Measurements from ENCODE around the gene RCL1.

DNA sequence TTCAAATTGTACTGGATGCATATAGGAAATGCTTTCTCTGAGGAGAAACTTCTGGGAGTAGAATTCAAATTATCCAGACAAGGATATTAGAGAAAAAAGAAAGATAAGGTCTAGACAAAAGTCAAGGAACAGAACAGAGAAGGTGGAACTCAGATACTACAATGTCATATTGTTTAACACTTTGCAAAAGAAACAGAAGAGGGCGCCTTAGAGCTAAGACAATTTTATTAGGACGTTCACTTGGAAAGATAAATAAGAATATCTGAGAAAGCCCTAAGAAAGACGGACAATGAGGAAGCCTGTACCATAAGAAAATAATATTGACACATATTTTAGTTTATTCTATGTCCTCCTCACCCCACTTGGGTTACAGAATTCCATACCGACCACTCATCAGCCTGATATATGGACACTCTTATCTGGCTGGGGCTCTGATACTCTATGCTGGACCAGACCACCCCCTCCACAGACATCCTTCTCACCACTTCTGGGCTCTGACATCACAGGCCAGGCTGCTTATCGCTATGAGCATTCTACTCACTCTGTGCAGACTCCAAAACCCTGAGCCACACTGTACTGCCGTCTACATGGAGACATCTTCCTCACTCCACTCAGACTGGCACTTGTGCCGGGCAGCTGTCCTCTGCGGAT lies 42.6 kb upstream of the RCL1 start:
- TF ChIP-seq POLR2AphosphoS5 (IDR thresholded peaks at IDR 0.05; ENCODE audit: low read depth, low read length) (no peak), FOXP2 (optimal IDR thresholded peaks at IDR 0.05; ENCODE audit: borderline replicate concordance, extremely low read depth, extremely low read length, insufficient read depth) (no peak)
- TF ChIP-seq, protein P1, sequence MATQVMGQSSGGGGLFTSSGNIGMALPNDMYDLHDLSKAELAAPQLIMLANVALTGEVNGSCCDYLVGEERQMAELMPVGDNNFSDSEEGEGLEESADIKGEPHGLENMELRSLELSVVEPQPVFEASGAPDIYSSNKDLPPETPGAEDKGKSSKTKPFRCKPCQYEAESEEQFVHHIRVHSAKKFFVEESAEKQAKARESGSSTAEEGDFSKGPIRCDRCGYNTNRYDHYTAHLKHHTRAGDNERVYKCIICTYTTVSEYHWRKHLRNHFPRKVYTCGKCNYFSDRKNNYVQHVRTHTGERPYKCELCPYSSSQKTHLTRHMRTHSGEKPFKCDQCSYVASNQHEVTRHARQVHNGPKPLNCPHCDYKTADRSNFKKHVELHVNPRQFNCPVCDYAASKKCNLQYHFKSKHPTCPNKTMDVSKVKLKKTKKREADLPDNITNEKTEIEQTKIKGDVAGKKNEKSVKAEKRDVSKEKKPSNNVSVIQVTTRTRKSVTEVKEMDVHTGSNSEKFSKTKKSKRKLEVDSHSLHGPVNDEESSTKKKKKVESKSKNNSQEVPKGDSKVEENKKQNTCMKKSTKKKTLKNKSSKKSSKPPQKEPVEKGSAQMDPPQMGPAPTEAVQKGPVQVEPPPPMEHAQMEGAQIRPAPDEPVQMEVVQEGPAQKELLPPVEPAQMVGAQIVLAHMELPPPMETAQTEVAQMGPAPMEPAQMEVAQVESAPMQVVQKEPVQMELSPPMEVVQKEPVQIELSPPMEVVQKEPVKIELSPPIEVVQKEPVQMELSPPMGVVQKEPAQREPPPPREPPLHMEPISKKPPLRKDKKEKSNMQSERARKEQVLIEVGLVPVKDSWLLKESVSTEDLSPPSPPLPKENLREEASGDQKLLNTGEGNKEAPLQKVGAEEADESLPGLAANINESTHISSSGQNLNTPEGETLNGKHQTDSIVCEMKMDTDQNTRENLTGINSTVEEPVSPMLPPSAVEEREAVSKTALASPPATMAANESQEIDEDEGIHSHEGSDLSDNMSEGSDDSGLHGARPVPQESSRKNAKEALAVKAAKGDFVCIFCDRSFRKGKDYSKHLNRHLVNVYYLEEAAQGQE (IDR thresholded peaks at IDR 0.05; ENCODE audit: insufficient read depth in 1 of 2, low read depth in 2 of 2, low read length in 2 of 2), result no peak

All from PFSK-1 (cell line).